Tibial artery (tissue), 4 donors: ENCODE measurements around the gene FAM168A.

Source experiments
- DNase-seq, 2 donors: peaks; one replicate each; pipeline ENCODE4 v3.0.0-alpha.2; 2019
- H3K27ac ChIP-seq, 2 donors: fragments of 200-600 bp; sonication (generic) in 1 of 2; 1 replicate in 1 of 2; 2 replicates in 1 of 2; pipeline ENCODE4 v1.5.1; 2018 to 2019; ENCODE audit warnings: mild to moderate bottlenecking in 1 of 2
- H3K27me3 ChIP-seq, 2 donors: fragments of 200-600 bp; sonication (generic) in 1 of 2; one replicate each; pipeline versions ENCODE4 v1.5.1 to v1.6.0; 2016 to 2019
- H3K36me3 ChIP-seq, 3 donors: fragments of 200-600 bp; sonication (generic) in 2 of 3; one replicate each; pipeline ENCODE4 v1.5.1; 2016 to 2019; ENCODE audit warnings: mild to moderate bottlenecking in 2 of 3
- H3K4me1 ChIP-seq, 4 donors: fragments of 200-600 bp; sonication (generic) in 2 of 4; 1 replicate in 3 of 4; 2 replicates in 1 of 4; pipeline ENCODE4 v1.5.1; 2016 to 2019
- H3K4me3 ChIP-seq, 2 donors: fragments of 200-600 bp; sonication (generic) in 1 of 2; 1 replicate in 1 of 2; 2 replicates in 1 of 2; pipeline ENCODE4 v1.5.1; 2018 to 2019; ENCODE audit warnings: mild to moderate bottlenecking in 2 of 2
- H3K9me3 ChIP-seq, 3 donors: fragments of 200-600 bp; sonication (generic) in 1 of 3; one replicate each; pipeline ENCODE4 v1.5.1; 2016 to 2019
- CTCF ChIP-seq, 2 experiments: fragments of 200-600 bp in 1 of 2; fragments of 450-650 bp in 1 of 2; IDR thresholded peaks; one replicate each; pipeline ENCODE4 v1.5.1; 2017 to 2019; ENCODE audit warnings: antibody characterized with exemption in 2 of 2, mild to moderate bottlenecking in 1 of 2, moderate library complexity in 1 of 2
- intact Hi-C: fragments of 100-400 bp; cut with DNase I; formaldehyde crosslinking; loops from one replicate; pipeline ENCODE4 v1.15.0; 2023; ENCODE audit warnings: low total_unique reads

Gene FAM168A

GRCh38 chr11:73539506-73540084 is 58.3 kb downstream of the FAM168A start:
- TF ChIP-seq CTCF (IDR thresholded peaks at IDR 0.05) = no peak
- no peaks in the 10 kb centered on the region for H3K4me1 ChIP-seq
- no peaks in the 10 kb centered on the region for H3K27me3 ChIP-seq
- H3K36me3 ChIP-seq = no peaks in the 10 kb centered on the region
- no peaks in the 10 kb centered on the region for H3K9me3 ChIP-seq
- DNase-seq = no peak
- intact Hi-C loops = no loop called here
- no peak overlapping the region for H3K27ac ChIP-seq
- no peak overlapping the region for H3K4me3 ChIP-seq

- intact Hi-C loops = no loop called here
- Histone ChIP-seq H3K4me1 (no peaks in the 10 kb centered on the region), H3K4me3 (no peak overlapping the region), H3K27ac (no peak overlapping the region), H3K36me3 (no peaks in the 10 kb centered on the region), H3K9me3 (no peaks in the 10 kb centered on the region), H3K27me3 (no peaks in the 10 kb centered on the region)
- DNase-seq = no peak
- TF ChIP-seq CTCF (IDR thresholded peaks at IDR 0.05) = no peak
These were observed 59.5 kb downstream of the FAM168A start for GRCh38 chr11:73538381-73538872.

- no peak for DNase-seq
- no peak overlapping the region for H3K27ac ChIP-seq
- no peaks in the 10 kb centered on the region for H3K4me1 ChIP-seq
- intact Hi-C loops = no loop called here
- no peak for TF ChIP-seq CTCF (IDR thresholded peaks at IDR 0.05)
- no peaks in the 10 kb centered on the region for H3K9me3 ChIP-seq
- no peaks in the 10 kb centered on the region for H3K36me3 ChIP-seq
- no peaks in the 10 kb centered on the region for H3K27me3 ChIP-seq
- no peak overlapping the region for H3K4me3 ChIP-seq
These were observed 59.9 kb downstream of the FAM168A start for GRCh38 chr11:73537969-73538368.

- Histone ChIP-seq H3K4me3 (no peak overlapping the region), H3K36me3 (no peaks in the 10 kb centered on the region), H3K27ac (no peak overlapping the region), H3K4me1 (no peaks in the 10 kb centered on the region), H3K9me3 (no peaks in the 10 kb centered on the region), H3K27me3 (no peaks in the 10 kb centered on the region)
- no peak for DNase-seq
- intact Hi-C loops = no loop called here
- TF ChIP-seq CTCF (IDR thresholded peaks at IDR 0.05) = no peak
These were observed 61.0 kb downstream of the FAM168A start for GRCh38 chr11:73536961-73537360.

GRCh38 chr11:73532310-73532709 is 65.6 kb downstream of the FAM168A start:
- TF ChIP-seq CTCF (IDR thresholded peaks at IDR 0.05) = no peak
- intact Hi-C loops = no loop called here
- Histone ChIP-seq H3K4me3 (no peak overlapping the region), H3K27me3 (no peaks in the 10 kb centered on the region), H3K27ac (no peak overlapping the region), H3K9me3 (no peaks in the 10 kb centered on the region), H3K4me1 (peaks cover 0 to 15% (median 7%) of the 10 kb centered on the region in 4 donors), H3K36me3 (no peaks in the 10 kb centered on the region)
- DNase-seq = no peak

- Histone ChIP-seq H3K4me3 (no peak overlapping the region), H3K4me1 (peaks cover 0 to 22% (median 9%) of the 10 kb centered on the region in 4 donors), H3K27ac (no peak overlapping the region), H3K9me3 (no peaks in the 10 kb centered on the region), H3K27me3 (no peaks in the 10 kb centered on the region), H3K36me3 (no peaks in the 10 kb centered on the region)
- TF ChIP-seq CTCF (IDR thresholded peaks at IDR 0.05) = no peak
- no peak for DNase-seq
- intact Hi-C loops = no loop called here
These were observed 66.5 kb downstream of the FAM168A start for GRCh38 chr11:73531386-73531785.
